K562 (cell line): ENCODE results near the gene IRF6. TPM values are rescaled to one million over a fixed set of nuclear protein-coding genes. Genes with fewer than 3 reads are reported as not detected.

ENCODE experiments used
- ATAC-seq: fragments of 200-7000 bp; cut with Tn5 transposase; 3 replicates; pipeline ENCODE4 v1.9.1; 2020; ENCODE audit warnings: moderate library complexity
- BruUV-seq: library from RNA; stranded (reverse); fragments of 400-500 nt; replicated peaks from 2 replicates; lab custom pipeline; 2021; lab: Mats Ljungman, UMichigan
- CTCF ChIA-PET: fragments of 300-600 bp; formaldehyde crosslinking; extraction: SDS; loops from one replicate; lab custom pipeline; 2021; ENCODE audit warnings: low intra/inter-chr PET ratio; lab: Yijun Ruan, JAX
- POLR2A ChIA-PET: fragments of 300-600, 350-650 bp; sonication (Branson Sonifier 250); formaldehyde crosslinking; extraction: SDS; loops from one replicate; lab custom pipeline; 2021; ENCODE audit warnings: antibody characterized with exemption, inconsistent platforms; lab: Yijun Ruan, JAX
- DNase-seq, 4 experiments: peaks; one replicate each; pipeline versions ENCODE4 v3.0.0 to v3.0.0-alpha.2; 2011 to 2018; ENCODE audit warnings: low spot score in 3 of 4, mixed read lengths in 3 of 4; ENCODE audit errors: extremely low read depth in 1 of 4
- FAIRE-seq: peaks from 2 replicates; lab custom pipeline; 2011; peaks lifted over from hg19 to GRCh38; lab: Jason Lieb, UNC
- H2AFZ ChIP-seq: 2 replicates; pipeline ENCODE4 v1.6.0; 2011; ENCODE audit warnings: low read depth, low read length, control low read depth, inconsistent platforms
- H3K27ac ChIP-seq: fragments of 200-600 bp; 3 replicates; pipeline ENCODE4 v1.8.0; 2011; ENCODE audit warnings: low read depth, mild to moderate bottlenecking, control low read depth, inconsistent platforms, low read length, moderate library complexity, mixed read lengths; ENCODE audit errors: extremely low read depth
- H3K27me3 ChIP-seq, 2 experiments: fragments of 300-600 bp in 1 of 2; 2 replicates in 1 of 2; 3 replicates in 1 of 2; pipeline versions ENCODE4 v1.6.0 to v1.8.0; 2011; ENCODE audit warnings: inconsistent platforms in 2 of 2, low read length in 2 of 2, mild to moderate bottlenecking in 1 of 2, mixed read lengths in 1 of 2, moderate library complexity in 1 of 2; ENCODE audit not compliant: control insufficient read depth in 2 of 2, insufficient read depth in 2 of 2
- H3K36me3 ChIP-seq: fragments of 300-600 bp; 3 replicates; pipeline ENCODE4 v1.8.0; 2011; ENCODE audit warnings: mild to moderate bottlenecking, low read length, inconsistent platforms; ENCODE audit not compliant: control insufficient read depth, insufficient read depth
- H3K4me1 ChIP-seq, 2 experiments: fragments of 200-600 bp in 1 of 2; replicated peaks in 1 of 2; 2 replicates in 1 of 2; 3 replicates in 1 of 2; pipeline versions ENCODE4 v1.5.1 to v1.8.0; 2011; ENCODE audit warnings: inconsistent platforms in 2 of 2, low read length in 2 of 2, mild to moderate bottlenecking in 1 of 2, mixed read lengths in 1 of 2, moderate library complexity in 1 of 2; ENCODE audit not compliant: control insufficient read depth in 2 of 2, insufficient read depth in 2 of 2
- H3K4me2 ChIP-seq: 2 replicates; pipeline ENCODE4 v1.6.1; 2011; ENCODE audit warnings: low read length, control low read depth, inconsistent platforms, mixed read lengths; ENCODE audit not compliant: insufficient read depth
- H3K4me3 ChIP-seq: fragments of 200-600 bp; sonication (generic), shearing (Covaris generic); 2 replicates; pipeline ENCODE4 v1.5.1; 2016; ENCODE audit warnings: control low read depth, inconsistent platforms
- H3K79me2 ChIP-seq: fragments of 200-600 bp; 3 replicates; pipeline ENCODE4 v1.8.0; 2011; ENCODE audit warnings: low read length, inconsistent platforms; ENCODE audit not compliant: control insufficient read depth, insufficient read depth
- H3K9ac ChIP-seq, 2 experiments: 2 replicates each; pipeline versions ENCODE4 v1.6.0 to v1.6.1; 2011; ENCODE audit warnings: low read depth in 2 of 2, low read length in 2 of 2, control low read depth in 1 of 2, inconsistent platforms in 1 of 2, mild to moderate bottlenecking in 1 of 2, mixed read lengths in 1 of 2; ENCODE audit not compliant: insufficient read depth in 1 of 2
- H3K9me1 ChIP-seq: one replicate; pipeline ENCODE4 v1.6.0; 2011; ENCODE audit warnings: inconsistent platforms, mild to moderate bottlenecking, low read length, moderate library complexity; ENCODE audit not compliant: control insufficient read depth, insufficient read depth
- H3K9me3 ChIP-seq: replicated peaks from 2 replicates; pipeline ENCODE4 v1.5.1; 2011; ENCODE audit warnings: low read depth, low read length, inconsistent platforms; ENCODE audit not compliant: control insufficient read depth, insufficient read depth
- H4K20me1 ChIP-seq: replicated peaks from 2 replicates; pipeline ENCODE4 v1.6.1; 2011; ENCODE audit warnings: low read length, inconsistent platforms, mixed read lengths; ENCODE audit not compliant: control insufficient read depth, insufficient read depth
- CAMTA2 ChIP-seq: fragments of 250-450 bp; sonication (Bioruptor Pico); conservative IDR thresholded peaks from 2 replicates; pipeline ENCODE4 v1.5.1; 2022
- DNMT1 ChIP-seq: fragments of 450-650 bp; IDR thresholded peaks from 2 replicates; pipeline ENCODE4 v1.6.1; 2016; ENCODE audit warnings: antibody characterized with exemption, mild to moderate bottlenecking
- HOMEZ ChIP-seq: fragments of 250-450 bp; sonication (Bioruptor Pico); IDR thresholded peaks from 2 replicates; pipeline ENCODE4 v1.4.0; 2020; ENCODE audit warnings: mild to moderate bottlenecking, moderate library complexity
- NUFIP1 ChIP-seq: fragments of 450-650 bp; IDR thresholded peaks from 2 replicates; pipeline ENCODE4 v1.6.1; 2018; ENCODE audit not compliant: partially characterized antibody
- PURB ChIP-seq: sonication (generic); formaldehyde crosslinking; IDR thresholded peaks from 2 replicates; pipeline ENCODE4 v1.9.0; 2021; ENCODE audit warnings: low read depth, mild to moderate bottlenecking, missing genetic modification reagents
- SMARCC2 ChIP-seq: fragments of 450-650 bp; IDR thresholded peaks from 2 replicates; pipeline ENCODE4 v1.6.1; 2017; ENCODE audit warnings: antibody characterized with exemption, moderate library complexity, mild to moderate bottlenecking, low read depth
- SREBF2 ChIP-seq: sonication (generic); formaldehyde crosslinking; IDR thresholded peaks from 2 replicates; pipeline ENCODE4 v1.4.0; 2020; ENCODE audit warnings: mild to moderate bottlenecking, missing genetic modification reagents
- ZNF224 ChIP-seq: sonication (generic); formaldehyde crosslinking; IDR thresholded peaks from 2 replicates; pipeline ENCODE4 v1.8.0; 2022; ENCODE audit warnings: mild to moderate bottlenecking, missing genetic modification reagents
- ZNF263 ChIP-seq: sonication (generic); formaldehyde crosslinking; IDR thresholded peaks from 2 replicates; pipeline ENCODE4 v1.8.0; 2022; ENCODE audit warnings: mild to moderate bottlenecking, missing genetic modification reagents, borderline replicate concordance
- ZNF431 ChIP-seq: sonication (generic); formaldehyde crosslinking; IDR thresholded peaks from 2 replicates; pipeline ENCODE4 v1.8.0; 2022; ENCODE audit warnings: mild to moderate bottlenecking, missing genetic modification reagents
- ZNF707 ChIP-seq: fragments of 250-450 bp; sonication (Bioruptor Pico); conservative IDR thresholded peaks from 2 replicates; pipeline ENCODE4 v1.8.0; 2022; ENCODE audit warnings: inconsistent platforms, mild to moderate bottlenecking, moderate library complexity
- ZSCAN32 ChIP-seq: fragments of 450-650 bp; formaldehyde crosslinking; IDR thresholded peaks from 2 replicates; pipeline ENCODE4 v1.4.0; 2020; ENCODE audit warnings: mild to moderate bottlenecking, moderate library complexity
- WGBS: fragments of 100-300 bp; shearing (Covaris generic); methylation state at CpG from one replicate; pipeline ENCODE4 v1.1.6; 2016; ENCODE audit warnings: low coverage, mixed read lengths; ENCODE audit not compliant: insufficient coverage; ENCODE audit errors: missing lambda C conversion rate; 5-methylcytosine and 5-hydroxymethylcytosine counted together
- in situ Hi-C: fragments of 300-500 bp; cut with MboI; formaldehyde crosslinking; loops from 4 replicates; pipeline ENCODE4 v1.15.0; 2018; ENCODE audit warnings: inconsistent platforms, mixed read lengths
- intact Hi-C: fragments of 100-400 bp; cut with micrococcal nuclease; formaldehyde crosslinking; loops from 2 replicates; pipeline ENCODE4 v1.14.2; 2022
- polyA plus RNA-seq, 8 experiments: library from polyadenylated mRNA; depleted of rRNA in 4 of 8; stranded (reverse) in 5 of 8; unstranded in 3 of 8; fragments of >200 nt; fragmentation: Nextera tagmentation in 2 of 8; fragmentation: Illumina TruSeq in 1 of 8; extraction: Ambion mirVana in 2 of 8; extraction: Trizol in 1 of 8; gene quantifications; 2 replicates each; pipeline versions ENCODE4 v1.2.1 to v1.2.3, GENCODE V29; 2011 to 2014; ENCODE audit warnings: inconsistent platforms in 1 of 8, missing spikeins in 1 of 8
- total RNA-seq, 7 experiments: library from RNA; depleted of rRNA in 6 of 7; stranded (reverse); fragments of >200 nt in 6 of 7; fragmentation: Illumina TruSeq in 2 of 7; extraction: Trizol in 2 of 7; gene quantifications; 2 replicates each; pipeline versions ENCODE4 v1.2.1 to v1.2.3, GENCODE V29; 2011 to 2021; ENCODE audit warnings: low replicate concordance in 1 of 7

The IRF6 gene
- total and polyA plus RNA-seq, 9 of the 15 experiments (the other 6 are each of a cell fraction or from before 2014, with no cell fraction given) = 0.03 to 0.65 (median 0.17) TPM

GRCh38 chr1:209752890-209753289 lies 53.1 kb downstream of the IRF6 start:
- Histone ChIP-seq H3K79me2 (no peaks in the 10 kb centered on the region), H3K9me1 (no peaks in the 10 kb centered on the region), H3K9ac (no peak overlapping the region), H3K4me2 (no peak overlapping the region), H4K20me1 (0 out of 2 replicates have a peak, but pooled peaks cover 2% of the 10 kb centered on the region), H3K27me3 (peaks cover 11 to 30% of the 10 kb centered on the region in 2 experiments; a peak in 4 of 5 replicates), H3K4me3 (no peak overlapping the region), H2AFZ (no peak overlapping the region), H3K36me3 (no peaks in the 10 kb centered on the region), H3K27ac (no peak overlapping the region), H3K4me1 (peaks cover 0 to under 1% of the 10 kb centered on the region in 2 experiments; a peak in 3 of 5 replicates), H3K9me3 (no peaks in the 10 kb centered on the region)
- ChIA-PET POLR2A (interaction anchor here (0.6 kb wide), 1 partner anchor 1125 kb away, joined by 3 read pairs; no protein-coding TSS in a partner anchor), CTCF (no interaction called here)
- in situ Hi-C loops = no loop called here
- FAIRE-seq = no peak
- ATAC-seq = no peak
- intact Hi-C loops = no loop called here
- no TSS peak for BruUV-seq
- 0% methylated on average over 3 of the region's 3 CpGs for WGBS
- no peak for TF ChIP-seq PURB (CRISPR knock-in tag)
- no peak for TF ChIP-seq ZNF707 (CRISPR knock-in tag)
- no peak for TF ChIP-seq HOMEZ (CRISPR knock-in tag)
- TF ChIP-seq ZNF431 (CRISPR knock-in tag) = no peak
- no peak for TF ChIP-seq ZNF224 (CRISPR knock-in tag)
- TF ChIP-seq CAMTA2 = no peak
- TF ChIP-seq ZSCAN32 = no peak
- no peak for TF ChIP-seq ZNF263
- no peak for TF ChIP-seq DNMT1
- no peak for TF ChIP-seq SREBF2 (CRISPR knock-in tag)
- no peak for TF ChIP-seq NUFIP1
- TF ChIP-seq SMARCC2 = no peak
- no peak for DNase-seq
